ES-I3 (cell line): ENCODE results near the gene GJB3.
"Not testable (repeated sequence)": the region's sequence is repeated elsewhere in the genome, so short reads cannot be mapped to it uniquely, and the experiment has no call there.

Experiments used
- H3K36me3 ChIP-seq: 2 replicates; pipeline ENCODE4 v1.6.1; 2013; ENCODE audit warnings: mild to moderate bottlenecking, low read length, control low read depth, moderate library complexity; ENCODE audit not compliant: insufficient read depth
- H3K4me1 ChIP-seq: 2 replicates; pipeline ENCODE4 v1.6.1; 2013; ENCODE audit warnings: mild to moderate bottlenecking, control low read depth, low read length; ENCODE audit not compliant: insufficient read depth
- H3K9ac ChIP-seq: 2 replicates; pipeline ENCODE4 v1.6.1; 2013; ENCODE audit warnings: low read depth, mild to moderate bottlenecking, low read length, moderate library complexity
- H3K9me3 ChIP-seq: 2 replicates; pipeline ENCODE4 v1.6.1; 2013; ENCODE audit warnings: mild to moderate bottlenecking, low read length, moderate library complexity; ENCODE audit not compliant: control insufficient read depth, insufficient read depth

The GJB3 gene

GRCh38 chr1:34781071-34781843 lies at the start of gene GJB3:
Gene GJB3, plus strand, starts transcription at chr1:34781214. Its CDS starts 3,549 bp downstream, at chr1:34784763.
- H3K9ac ChIP-seq, result peak within 1 kb of the TSS; percentile 73
- 0 out of 2 replicates have a peak, but pooled peaks cover 5% of the 10 kb centered on the region for H3K4me1 ChIP-seq

DNA sequence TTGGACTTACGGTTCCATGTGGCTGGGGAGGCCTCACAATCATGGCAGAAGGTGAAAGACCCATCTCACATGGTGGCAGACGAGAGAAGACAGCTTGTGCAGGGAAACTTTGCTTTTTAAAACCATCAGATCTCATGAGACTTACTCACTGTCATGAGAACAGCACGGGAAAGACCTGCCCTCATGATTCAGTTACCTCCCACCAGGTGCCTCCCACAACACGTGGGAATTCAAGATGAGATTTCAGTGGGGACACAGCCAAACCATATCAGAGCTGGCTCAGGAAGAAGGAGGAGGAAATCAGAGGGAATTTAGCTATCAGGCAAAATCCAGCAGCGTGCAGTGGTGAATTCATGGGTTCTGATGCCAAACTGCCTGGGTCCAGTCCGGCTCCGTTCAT lies 48.2 kb upstream of the GJB3 start:
- not testable (repeated sequence) for H3K36me3 ChIP-seq, H3K9ac ChIP-seq, H3K4me1 ChIP-seq, H3K9me3 ChIP-seq

More at GRCh38 chr1:34781071-34781843, at the start of gene GJB3:
- Histone ChIP-seq H3K36me3 (no peaks in the 10 kb centered on the region), H3K9me3 (no peaks in the 10 kb centered on the region)

DNA sequence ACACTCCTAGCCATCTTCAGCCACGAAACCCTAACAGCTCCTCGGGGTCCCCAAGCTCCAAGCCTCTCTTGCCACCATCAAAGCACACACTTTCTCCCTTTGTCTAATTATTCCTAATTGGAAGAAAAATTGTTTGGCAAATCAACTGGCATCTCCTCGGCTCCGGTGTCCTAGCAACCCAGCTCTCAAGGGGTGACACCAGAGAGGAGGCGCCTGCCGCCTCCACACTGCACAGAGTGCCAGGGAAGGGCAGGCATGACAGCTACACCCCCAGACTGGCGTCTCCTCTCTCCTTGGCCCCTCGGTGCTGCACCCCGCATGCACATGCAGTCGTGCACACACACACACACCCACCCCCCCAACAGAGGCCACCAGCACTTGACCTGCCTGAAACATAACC lies 44.3 kb upstream of the GJB3 start:
- Histone ChIP-seq H3K9me3 (no peaks in the 10 kb centered on the region), H3K4me1 (peaks cover 14% of the 10 kb centered on the region; the same call in 1 of the 2 replicates), H3K9ac (no peak overlapping the region), H3K36me3 (no peaks in the 10 kb centered on the region)

DNA sequence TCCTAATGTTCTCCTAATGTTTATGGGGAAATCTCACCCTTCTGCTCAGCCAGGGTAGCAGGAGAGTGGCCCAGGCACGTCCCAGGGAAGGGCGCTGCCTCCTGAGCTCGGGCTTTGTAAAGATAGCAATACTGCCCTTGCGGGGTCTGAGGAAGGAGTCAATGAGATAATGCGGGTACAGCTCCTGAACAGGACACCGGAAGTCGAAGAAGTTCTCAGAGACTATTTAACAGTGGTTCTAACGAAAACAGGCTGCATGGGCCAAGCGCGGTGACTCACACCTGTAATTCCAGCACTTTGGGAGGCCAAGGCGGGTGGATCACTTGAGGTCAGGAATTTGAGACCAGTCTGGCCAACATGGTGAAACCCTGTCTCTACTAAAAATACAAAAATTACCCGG lies 43.8 kb upstream of the GJB3 start:
- H3K36me3 ChIP-seq, H3K9me3 ChIP-seq: not testable (repeated sequence)
- peaks cover 14% of the 10 kb centered on the region; the same call in 1 of the 2 replicates for H3K4me1 ChIP-seq

GRCh38 chr1:34739613-34740012 lies 41.4 kb upstream of the GJB3 start:
- H3K9ac ChIP-seq, result no peak overlapping the region
- no peaks in the 10 kb centered on the region for H3K9me3 ChIP-seq
- H3K4me1 ChIP-seq, result peaks cover 14% of the 10 kb centered on the region; the same call in 1 of the 2 replicates
- H3K36me3 ChIP-seq, result no peaks in the 10 kb centered on the region

More for the DNA sequence above, 43.8 kb upstream of the GJB3 start:
- H3K9ac ChIP-seq, result not testable (repeated sequence)

DNA sequence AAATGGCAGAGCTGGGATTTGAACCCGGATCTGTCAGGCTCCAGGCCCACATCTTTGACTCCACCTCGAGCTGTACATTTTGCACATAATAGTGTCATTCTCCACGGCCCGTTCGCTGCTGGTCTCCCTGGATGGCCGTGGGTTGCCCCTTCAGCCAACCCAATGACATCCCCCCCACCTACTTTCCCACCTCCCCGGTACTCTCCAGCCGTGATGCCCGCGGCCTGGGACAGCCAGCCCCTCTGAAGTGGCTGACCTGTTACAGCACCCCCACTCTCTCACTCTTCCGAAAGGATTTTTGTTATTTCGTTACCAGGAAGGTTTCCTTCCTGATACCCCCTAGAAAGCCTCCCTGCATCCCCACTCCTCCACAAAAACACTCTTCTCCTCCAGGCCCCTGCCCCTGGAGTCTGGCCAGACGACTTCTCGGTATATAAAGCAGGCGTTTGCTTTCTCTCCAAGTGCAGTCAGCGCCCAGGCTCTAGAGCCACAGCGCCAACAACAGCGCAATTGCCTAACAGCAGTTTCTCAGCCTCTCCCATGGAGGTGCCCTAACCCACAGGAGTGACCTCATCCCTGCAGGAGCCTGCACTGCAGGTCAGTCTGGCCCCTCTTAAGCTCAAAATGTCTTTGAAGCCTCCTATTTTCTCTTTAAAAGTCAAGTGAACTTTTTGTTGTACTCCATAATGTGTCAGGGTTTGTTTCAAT lies 40.7 kb upstream of the GJB3 start:
- Histone ChIP-seq H3K9ac (no peak overlapping the region), H3K4me1 (peaks cover 14% of the 10 kb centered on the region; the same call in 1 of the 2 replicates)

GRCh38 chr1:34742667-34743270 lies 38.2 kb upstream of the GJB3 start:
- Histone ChIP-seq H3K9me3 (no peaks in the 10 kb centered on the region), H3K9ac (no peak overlapping the region), H3K36me3 (no peaks in the 10 kb centered on the region), H3K4me1 (peaks cover 14% of the 10 kb centered on the region; the same call in 1 of the 2 replicates)

More for the DNA sequence above, 40.7 kb upstream of the GJB3 start:
- Histone ChIP-seq H3K9me3 (no peaks in the 10 kb centered on the region), H3K36me3 (no peaks in the 10 kb centered on the region)

GRCh38 chr1:34743775-34744174 lies 37.2 kb upstream of the GJB3 start:
- no peak overlapping the region for H3K9ac ChIP-seq
- no peaks in the 10 kb centered on the region for H3K9me3 ChIP-seq
- H3K36me3 ChIP-seq, result no peaks in the 10 kb centered on the region
- H3K4me1 ChIP-seq, result peaks cover 14% of the 10 kb centered on the region; the same call in 1 of the 2 replicates

- H3K9ac ChIP-seq, result no peak overlapping the region
- H3K9me3 ChIP-seq, result no peaks in the 10 kb centered on the region
- H3K36me3 ChIP-seq, result no peaks in the 10 kb centered on the region
- peaks cover 13% of the 10 kb centered on the region; the same call in 1 of the 2 replicates for H3K4me1 ChIP-seq
Measured at GRCh38 chr1:34744851-34745250, 36.2 kb upstream of the GJB3 start.

DNA sequence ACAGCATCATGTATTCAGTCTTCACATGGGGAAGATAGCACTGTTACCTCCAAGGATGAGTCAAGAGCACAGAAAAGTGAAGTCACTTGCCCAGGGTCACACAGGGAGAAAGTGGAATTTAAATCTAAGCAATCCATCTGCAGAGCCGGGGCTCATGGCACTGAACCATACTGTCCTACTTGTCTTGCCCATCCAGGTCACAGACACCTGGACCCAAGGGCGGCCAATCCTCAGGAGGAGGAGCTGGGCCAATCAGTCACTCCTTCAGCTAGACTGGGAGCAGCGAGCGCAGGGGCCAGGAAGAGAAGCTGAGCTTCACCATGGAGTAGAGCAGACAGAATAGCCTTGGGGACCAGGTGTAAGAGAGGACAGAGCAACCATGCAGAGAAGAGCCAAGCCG lies 35.3 kb upstream of the GJB3 start:
- Histone ChIP-seq H3K9ac (no peak overlapping the region), H3K4me1 (peaks cover 11% of the 10 kb centered on the region; the same call in 1 of the 2 replicates), H3K36me3 (no peaks in the 10 kb centered on the region), H3K9me3 (no peaks in the 10 kb centered on the region)

GRCh38 chr1:34746101-34746500 lies 34.9 kb upstream of the GJB3 start:
- Histone ChIP-seq H3K9me3 (no peaks in the 10 kb centered on the region), H3K36me3 (no peaks in the 10 kb centered on the region), H3K4me1 (peaks cover 11% of the 10 kb centered on the region; the same call in 1 of the 2 replicates)

GRCh38 chr1:34746785-34747637 lies 34.0 kb upstream of the GJB3 start:
- peaks cover 15% of the 10 kb centered on the region; the same call in 1 of the 2 replicates for H3K4me1 ChIP-seq
- no peaks in the 10 kb centered on the region for H3K36me3 ChIP-seq
- no peak overlapping the region for H3K9ac ChIP-seq
- no peaks in the 10 kb centered on the region for H3K9me3 ChIP-seq

More at GRCh38 chr1:34746101-34746500, 34.9 kb upstream of the GJB3 start:
- no peak overlapping the region for H3K9ac ChIP-seq

DNA sequence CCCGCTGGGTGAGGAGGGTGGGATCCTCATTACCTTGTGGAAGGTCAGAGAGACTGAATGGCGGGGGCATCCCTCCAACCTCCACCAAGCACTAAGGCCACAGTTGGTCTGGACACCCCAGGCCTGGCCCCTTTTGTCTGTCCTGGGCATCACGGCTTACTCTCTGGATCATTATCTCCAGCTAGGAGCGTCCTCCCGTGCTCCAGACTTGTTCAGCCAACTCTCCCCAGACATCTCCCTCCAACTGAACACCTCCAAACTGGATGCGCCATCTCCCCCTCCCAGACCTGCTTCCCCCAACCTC lies 33.4 kb upstream of the GJB3 start:
- Histone ChIP-seq H3K36me3 (no peaks in the 10 kb centered on the region), H3K9me3 (no peaks in the 10 kb centered on the region), H3K4me1 (peaks cover 15% of the 10 kb centered on the region; the same call in 1 of the 2 replicates), H3K9ac (no peak overlapping the region)

GRCh38 chr1:34749992-34750391 lies 31.0 kb upstream of the GJB3 start:
- Histone ChIP-seq H3K9me3 (no peaks in the 10 kb centered on the region), H3K4me1 (peaks cover 22% of the 10 kb centered on the region; the same call in 1 of the 2 replicates), H3K36me3 (no peaks in the 10 kb centered on the region), H3K9ac (no peak overlapping the region)
